ENCODE data around the gene KIAA0232.
"Not testable (repeated sequence)": the region's sequence is repeated elsewhere in the genome, so short reads cannot be mapped to it uniquely, and the experiment has no call there.

The KIAA0232 gene

DNA sequence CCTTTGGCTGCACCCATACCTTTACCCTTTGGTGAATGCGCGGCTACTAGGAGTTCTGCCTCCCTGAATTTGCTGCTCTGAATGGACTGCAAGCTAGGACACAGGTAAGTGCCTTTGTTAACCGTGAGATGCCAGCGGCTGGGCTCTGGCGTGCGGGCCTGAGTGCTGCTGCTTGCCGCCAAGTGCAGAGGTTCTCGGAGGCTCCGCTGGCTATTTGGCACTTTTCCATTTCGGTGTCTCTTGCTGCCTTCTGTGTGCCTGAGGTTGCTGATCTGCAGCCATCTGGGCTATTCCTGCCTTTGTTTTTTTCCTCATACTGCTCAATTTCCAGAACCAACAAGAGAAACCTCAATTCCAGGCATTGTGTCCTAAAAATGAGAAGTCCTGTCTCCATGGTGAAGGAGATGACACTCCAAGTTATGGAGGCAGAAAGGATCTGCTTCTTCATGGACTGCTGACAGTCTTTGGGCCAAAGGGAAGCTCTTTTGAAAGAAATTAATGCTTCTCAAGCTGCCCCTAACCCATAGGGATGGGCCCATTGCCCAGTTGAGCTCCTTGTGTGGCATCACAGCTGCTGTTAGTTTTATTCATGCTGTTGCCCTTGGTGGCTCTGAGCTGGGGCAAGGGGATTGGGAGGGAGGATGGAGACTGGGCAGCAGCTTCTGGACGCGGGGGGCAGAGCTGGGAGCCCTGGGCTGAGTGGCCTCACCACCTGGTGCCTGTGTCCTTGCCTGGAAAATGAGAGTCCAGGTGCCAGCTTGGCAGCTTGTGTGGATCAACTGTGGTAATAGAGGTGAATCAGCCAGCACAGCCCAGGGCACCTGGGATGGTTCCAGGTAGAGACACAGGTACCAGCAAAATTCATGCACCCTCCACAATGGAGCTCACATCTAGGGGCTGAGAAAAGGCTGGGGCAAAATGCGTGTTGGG lies 123.3 kb downstream of the KIAA0232 start:
- no peak for DNase-seq (ENCODE audit: low spot score)

DNA sequence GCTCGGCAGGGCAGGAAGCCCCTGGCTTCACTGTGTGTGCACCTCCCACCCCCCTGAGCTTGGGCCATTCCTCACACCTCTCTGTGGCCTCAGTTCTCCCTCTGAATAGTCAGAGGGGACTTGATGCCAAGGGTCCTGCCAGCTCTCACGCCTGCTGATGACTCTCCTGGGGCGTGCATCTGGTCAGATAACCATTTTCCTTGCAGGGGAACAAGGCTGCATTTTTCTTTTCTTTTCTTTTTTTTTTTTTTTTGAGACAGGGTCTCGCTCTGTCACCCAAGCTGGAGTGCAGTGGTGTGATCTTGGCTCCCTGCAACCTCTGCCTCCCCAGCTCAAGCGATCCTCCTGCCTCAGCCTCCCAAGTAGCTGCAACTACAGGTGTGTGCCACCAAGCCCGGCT lies 124.0 kb downstream of the KIAA0232 start:
- DNase-seq (ENCODE audit: low spot score), result not testable (repeated sequence)

DNA sequence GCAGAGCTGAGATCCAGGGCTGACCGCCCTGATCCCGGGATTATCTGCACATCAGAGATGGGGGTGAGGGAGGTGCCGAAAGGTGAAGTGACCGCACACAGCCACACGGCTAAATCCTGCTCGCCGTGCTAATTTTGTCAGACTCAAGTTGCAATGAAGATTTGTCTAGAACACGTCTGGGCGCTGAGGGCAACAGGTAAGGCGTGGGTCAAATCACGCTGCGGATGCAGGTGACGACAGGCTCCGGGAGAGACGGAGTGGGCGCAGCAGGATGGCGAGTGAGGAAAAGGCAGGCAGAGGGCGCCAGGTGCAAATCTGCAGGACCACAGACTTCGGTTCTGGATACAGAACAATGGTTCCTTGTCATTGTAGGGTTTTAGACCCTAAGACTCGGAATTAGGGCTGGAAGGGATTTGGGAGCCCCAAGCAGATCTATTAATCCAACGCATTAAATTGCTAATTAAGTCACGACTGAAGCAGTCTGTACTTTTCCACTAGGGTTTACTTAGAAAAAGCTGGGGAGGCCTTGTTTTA lies 125.2 kb downstream of the KIAA0232 start:
- DNase-seq (ENCODE audit: low spot score), result no peak

DNA sequence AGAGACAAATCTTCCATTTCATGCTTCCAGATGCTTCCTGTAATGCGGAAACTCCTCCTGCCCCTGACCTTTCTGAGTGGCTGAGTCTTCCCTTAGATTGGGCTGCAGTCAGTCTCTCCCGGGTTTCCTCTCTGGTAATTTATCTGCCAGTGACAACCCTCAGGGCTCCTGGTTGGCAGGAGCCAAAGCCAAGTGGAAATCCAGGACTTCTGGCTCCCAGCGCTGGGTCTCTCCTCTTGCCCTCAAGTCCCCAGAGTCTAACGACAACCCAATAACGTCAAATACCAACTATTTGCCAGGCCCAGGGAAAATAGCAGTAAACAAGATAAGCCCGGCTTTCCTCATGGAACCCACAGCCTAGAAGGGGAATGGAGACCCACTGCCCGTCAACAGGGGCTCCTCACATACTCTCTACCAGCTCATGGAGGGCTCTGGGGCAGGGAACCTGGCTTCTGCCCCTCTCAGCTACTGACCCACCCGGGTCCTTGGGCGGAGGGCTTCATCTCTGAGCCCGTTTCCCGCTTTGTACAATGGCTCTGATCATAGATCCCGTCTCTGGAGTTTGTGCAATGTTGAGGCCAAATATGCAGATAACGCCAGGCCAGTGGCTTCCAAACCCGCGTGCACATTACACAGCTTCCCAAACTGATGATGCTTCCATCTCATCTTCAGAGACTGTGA lies 126.0 kb downstream of the KIAA0232 start:
- no peak for DNase-seq (ENCODE audit: low spot score)

DNA sequence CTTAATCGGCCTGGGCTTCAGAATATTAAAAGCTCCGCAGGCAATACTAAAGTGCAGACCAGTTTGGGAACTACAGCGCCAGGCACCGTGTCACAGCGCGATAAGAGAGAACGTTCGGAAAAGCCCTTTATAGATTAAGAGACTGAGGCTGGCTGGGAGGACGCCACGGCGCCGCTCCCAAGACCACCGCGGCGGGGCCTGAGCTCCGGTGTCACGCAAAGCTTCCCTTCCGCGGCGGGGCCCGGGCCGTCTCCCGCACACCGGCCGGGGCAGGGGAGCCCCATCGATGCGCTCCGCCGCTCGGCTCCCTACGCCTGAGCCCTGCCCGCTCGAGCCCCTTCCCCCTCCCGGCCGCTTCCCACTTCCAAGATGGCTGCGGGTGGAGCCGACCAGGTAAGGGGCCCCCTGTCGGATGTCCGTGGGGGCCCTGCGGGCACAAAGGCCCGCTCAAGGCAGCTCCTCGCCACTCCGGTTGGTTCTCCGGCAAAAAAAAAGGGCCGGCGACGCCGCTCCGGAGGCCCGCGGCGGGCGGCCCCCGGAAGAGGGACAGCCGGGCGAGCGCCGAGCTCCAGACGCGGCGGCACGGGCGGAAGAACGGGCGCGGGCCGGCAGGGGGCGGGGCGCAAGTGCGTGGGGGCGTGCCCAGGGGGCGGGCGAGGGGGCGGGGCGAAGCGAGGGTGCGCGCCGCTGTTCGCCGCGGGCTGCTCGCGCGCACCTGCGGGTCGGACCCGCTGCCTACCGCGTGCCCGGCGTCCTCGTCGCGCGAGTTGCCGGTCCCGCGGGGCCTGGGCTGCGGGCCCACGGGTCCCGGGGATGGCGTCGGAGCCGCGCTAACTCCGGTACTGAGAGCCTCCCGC lies 126.8 kb downstream of the KIAA0232 start, which contains the start of gene TBC1D14:
TBC1D14 (plus strand) TSS at position 714 of the 857 bp plus-strand sequence. CDS start 13,564 bp downstream, outside the sequence.
- DNase-seq (ENCODE audit: low spot score), result peak; percentile 83

DNA sequence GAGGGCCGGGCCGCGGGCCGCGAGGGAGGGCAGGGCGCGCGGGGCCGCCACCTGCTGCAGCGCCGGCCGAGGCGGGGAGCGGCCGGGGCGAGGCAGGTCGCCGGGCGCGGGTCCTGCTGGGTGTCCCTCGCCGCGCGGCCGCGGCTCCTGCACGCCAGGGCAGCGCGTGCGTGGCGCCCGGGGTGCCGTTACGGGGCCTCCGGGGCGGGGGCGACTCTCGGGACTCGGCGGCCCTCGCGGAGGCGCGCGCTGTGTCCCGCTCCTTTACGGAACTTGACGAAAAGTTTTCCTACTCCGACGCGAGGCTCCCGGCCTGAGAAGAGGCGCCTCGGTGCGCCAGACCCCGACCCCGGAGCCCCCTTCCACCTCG lies 127.4 kb downstream of the KIAA0232 start:
- no peak for DNase-seq (ENCODE audit: low spot score)

DNA sequence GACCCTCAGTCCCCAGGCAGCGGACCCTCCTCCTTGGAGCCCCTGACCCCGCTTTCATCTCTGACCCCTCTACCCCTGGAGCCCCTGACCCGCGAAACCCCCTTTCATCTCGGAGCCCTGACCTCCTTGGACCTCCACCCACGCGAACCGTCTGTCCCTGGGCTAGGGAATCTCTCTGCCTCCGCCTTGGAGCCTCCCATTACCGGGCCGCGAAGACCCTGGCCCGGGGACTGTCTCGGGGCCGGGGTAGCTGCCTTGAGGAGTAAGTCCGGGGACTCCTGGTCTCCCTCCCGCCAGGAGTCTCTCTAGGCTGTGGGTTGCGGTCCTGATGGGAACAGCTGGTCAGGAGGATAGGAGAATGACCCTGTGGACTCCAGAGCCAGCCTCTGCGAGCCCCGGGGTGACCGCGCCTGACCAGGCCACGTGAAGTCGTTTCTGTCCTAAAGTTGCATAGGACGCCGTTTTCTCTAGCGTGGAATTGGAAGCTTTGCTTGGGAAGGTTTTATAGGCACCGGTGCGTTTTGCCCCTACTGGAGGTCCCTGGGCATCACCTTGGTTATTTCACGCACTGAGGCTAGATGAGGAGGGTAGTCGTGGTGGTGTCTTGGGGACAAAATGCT lies 127.9 kb downstream of the KIAA0232 start:
- DNase-seq (ENCODE audit: low spot score), result peak; percentile 44

DNA sequence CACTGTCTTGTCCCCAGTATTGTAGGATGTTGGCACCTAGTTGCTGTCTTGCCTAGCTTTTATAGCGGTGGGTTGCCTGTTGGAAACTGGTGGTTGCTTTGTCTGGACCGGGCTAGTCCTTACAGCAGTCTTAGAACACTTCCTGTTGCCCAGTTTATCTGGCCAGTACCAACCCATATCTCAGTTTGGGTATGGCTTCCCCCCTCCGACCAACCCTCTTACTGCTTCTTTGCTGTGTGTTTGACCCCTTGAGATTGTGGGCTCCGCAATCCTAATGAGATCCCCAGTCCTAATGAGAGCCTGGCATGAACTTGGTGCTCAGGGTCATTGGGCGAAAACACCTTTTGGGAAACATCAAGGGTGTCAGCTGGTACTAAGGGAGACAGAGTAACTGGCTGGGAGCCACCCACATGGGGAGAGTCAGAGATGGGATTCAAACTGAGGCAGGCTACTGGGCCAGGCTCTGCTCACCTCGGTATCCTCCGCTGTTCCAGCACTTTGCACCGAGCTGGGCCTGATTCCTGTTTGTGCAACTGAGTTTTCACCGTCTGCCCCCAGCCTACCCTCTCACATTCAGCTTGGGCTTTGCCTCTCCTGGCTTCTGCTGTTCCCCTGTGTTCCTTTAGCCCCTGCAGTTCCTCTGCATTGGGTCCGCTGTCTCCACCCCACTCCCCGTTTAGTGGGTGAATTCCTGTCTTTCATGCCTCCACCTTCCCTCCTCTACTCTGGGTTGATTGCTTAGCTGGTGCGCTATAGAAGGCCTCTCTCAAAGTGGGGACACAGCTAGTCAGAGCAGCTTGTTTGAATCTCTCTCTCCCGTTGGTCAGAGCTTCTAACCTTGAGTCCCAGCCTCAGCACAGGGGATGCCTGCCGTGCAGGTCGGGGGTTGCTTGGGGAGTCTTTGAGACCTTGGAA lies 128.7 kb downstream of the KIAA0232 start:
- DNase-seq (ENCODE audit: low spot score), result no peak

DNA sequence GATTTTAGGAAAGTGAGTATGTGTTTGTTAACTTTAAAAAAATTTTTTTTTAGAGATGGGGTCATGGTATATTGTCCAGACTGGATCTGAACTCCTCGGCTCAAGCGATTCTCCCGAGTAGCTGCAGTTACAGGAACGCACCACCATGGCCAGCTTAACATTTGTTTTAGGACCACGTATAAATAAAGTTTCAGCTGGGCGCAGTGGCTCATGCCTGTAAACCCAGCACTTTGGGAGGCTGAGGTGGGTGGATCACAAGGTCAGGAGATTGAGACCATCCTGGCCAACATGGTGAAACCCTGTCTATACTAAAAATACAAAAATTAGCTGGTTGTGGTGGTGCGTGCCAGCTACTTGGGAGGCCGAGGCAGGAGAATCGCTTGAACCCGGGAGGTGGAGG lies 129.4 kb downstream of the KIAA0232 start:
- not testable (repeated sequence) for DNase-seq (ENCODE audit: low spot score)

DNA sequence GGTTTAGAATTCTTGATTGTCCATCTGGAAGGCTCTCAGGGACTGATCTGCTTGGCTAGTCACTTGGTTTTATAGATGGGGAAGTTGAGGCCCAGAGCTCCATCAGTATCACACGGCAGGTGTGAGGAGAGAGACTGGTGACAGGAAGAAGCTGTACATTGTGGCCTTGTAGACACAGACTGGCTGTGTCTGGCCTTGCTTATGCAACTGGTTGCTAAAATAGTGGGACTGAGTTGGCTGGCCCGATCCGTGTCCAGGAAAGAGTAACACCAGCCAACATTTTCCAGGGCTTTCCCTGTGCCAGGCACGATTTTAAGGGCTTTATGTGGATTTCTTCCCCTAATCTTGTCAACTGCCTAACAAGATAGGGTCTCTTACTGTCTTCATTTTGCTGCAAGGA lies 129.9 kb downstream of the KIAA0232 start:
- no peak for DNase-seq (ENCODE audit: low spot score)

DNA sequence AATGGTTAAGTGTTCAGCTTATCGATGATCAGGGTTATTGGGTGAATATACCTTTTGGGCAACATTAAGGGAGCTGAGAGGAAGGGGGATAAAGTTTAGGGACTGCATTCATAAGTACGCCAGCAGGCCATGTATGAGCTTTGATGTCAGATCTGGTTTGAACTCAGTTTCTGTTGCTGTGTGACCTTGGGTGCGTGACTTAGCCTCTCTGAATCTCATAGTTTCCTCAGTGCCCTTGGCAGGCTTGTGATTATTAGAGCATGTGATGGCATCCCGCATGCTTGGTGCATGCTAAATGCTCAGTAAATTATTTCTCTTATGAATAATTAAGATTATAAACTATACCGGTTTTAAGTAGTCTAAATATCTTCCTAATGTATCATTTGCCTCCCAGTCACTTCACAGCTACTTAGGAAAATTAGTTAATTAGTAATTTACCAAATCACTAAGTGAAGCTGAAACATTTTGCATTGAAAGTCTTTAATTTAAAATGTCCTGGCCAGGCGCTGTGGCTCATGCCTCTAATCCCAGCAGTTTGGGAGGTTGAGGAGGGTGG lies 130.9 kb downstream of the KIAA0232 start:
- DNase-seq (ENCODE audit: low spot score), result no peak

DNA sequence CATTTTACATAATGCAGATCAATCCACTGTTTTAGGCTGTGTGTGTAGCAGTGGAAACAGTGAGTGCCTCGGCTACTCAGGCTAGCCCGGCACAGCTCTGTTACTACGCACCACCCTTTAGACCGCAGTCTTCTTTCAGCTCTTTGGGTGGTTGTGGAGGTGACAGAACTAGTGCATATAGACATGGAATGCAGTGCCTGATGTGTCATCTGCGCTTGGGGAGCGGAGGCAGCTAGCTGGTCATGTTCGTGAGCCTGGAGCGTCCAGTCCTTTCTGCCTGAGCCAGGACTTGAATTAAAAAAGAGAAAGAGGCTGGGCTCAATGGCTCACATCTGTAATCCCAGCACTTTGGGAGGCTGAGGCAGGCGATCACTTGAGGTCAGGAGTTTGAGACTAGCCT lies 131.9 kb downstream of the KIAA0232 start:
- DNase-seq (ENCODE audit: low spot score), result no peak

DNA sequence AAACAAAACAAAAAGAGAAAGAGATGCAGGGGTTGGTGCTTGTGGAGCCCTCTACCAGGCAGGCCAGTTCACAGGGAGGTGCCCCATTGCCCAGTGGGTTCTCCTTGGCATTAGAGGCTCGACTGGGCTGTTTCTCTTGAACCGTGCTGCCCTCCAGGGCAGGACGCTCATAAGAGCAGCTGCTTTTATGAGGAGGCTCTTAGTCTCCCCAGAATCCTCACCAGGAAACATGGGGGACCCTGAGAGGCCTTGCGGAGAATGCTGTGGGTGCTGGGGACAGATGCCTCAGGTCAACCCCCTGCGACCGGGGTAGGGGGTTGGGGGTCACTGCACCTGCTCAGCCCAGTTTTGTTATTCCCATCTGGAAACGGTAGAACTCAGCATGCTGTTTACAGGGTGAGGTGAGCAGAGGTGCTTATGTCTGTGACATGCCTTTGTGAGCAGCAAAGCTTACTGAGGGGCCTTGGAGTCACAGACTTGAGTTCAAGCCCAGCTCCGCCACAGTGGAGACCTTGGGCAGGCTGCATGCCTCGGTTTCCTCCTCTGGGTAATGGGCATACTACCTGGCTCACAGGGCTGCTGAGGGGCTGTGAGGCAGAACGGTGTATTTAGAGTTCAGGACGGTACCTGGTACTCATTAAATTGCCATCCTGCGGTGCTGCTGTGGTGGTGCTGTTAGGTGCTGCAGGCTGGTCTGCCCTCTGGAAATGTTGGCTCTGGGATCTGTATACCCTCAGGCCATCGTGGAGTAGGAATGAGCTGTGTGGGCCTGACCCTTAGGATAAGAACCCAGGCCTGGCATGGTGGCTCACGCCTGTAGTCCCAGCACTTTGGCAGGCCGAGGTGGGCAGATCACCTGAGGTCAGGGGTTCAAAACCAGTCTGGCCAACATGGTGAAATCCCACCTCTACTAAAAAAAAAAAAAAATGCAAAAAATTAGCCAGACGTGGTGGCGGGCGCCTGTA lies 132.8 kb downstream of the KIAA0232 start:
- no peak for DNase-seq (ENCODE audit: low spot score)

DNA sequence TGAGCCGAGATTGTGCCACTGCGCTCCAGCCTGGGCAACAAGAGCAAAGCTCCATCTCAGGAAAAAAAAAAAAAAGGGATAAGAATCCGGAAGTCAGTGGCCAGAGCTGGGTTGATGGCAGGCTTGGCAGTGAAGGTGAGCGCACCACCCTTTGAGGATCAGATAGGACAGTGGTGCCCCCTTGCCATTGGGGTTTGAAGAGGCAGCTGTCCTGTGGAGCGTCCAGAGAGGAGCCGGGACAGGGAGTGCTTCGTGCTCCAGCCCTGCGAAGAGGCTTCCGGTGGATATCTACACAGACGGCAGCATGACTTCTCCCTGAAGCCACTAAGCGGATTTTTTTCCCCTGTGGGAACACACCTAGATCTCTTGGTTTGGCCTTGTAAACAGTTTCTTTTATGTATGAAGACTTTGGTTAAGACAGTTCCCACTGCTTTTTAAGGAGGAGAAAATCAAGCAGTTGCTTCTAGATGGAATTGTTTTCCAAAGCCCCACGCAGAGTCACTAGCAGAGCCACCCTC lies 133.6 kb downstream of the KIAA0232 start:
- no peak for DNase-seq (ENCODE audit: low spot score)

DNA sequence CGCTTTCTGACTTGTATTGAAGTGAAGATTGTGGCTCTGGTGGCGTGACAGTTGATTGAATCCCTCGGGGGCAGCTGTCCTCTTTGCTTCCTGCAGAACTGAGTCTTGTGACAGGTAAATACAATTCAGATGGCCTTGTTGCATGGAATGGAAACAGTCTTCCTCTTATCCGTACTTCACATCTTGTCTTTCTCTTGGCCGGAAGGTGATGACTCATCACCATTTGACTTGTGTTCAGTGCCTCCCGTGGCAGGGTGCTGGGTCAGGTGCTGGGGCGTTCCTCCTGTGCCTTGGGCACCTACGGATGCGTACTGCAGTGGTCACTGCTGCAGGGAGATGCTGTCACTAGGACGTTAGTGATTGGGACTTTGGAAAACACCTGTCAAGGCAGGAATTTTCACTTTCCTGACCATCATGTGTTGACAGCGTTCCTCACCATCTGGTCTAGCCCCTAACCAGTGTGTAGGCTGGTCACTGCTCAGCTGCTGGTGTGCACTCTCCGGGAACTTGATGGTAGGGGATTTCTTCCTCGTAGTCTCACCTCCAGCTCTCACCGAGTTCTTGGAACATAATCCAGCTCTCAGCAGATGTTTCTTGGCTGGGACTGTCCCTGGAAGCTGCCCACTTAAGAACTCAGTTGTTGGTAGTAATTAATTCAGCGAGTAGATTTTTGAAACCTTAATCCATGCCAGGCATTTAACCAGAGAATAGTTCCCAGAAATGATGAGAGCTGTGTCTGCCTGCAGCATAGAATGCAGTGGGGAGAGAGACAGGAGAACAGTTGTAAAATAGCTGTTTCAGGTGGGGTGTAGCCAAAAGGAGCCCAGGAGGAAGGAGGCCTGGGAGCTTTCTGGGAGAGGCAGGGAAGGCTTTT lies 134.3 kb downstream of the KIAA0232 start:
- peak; percentile 86 for DNase-seq (ENCODE audit: low spot score)

DNA sequence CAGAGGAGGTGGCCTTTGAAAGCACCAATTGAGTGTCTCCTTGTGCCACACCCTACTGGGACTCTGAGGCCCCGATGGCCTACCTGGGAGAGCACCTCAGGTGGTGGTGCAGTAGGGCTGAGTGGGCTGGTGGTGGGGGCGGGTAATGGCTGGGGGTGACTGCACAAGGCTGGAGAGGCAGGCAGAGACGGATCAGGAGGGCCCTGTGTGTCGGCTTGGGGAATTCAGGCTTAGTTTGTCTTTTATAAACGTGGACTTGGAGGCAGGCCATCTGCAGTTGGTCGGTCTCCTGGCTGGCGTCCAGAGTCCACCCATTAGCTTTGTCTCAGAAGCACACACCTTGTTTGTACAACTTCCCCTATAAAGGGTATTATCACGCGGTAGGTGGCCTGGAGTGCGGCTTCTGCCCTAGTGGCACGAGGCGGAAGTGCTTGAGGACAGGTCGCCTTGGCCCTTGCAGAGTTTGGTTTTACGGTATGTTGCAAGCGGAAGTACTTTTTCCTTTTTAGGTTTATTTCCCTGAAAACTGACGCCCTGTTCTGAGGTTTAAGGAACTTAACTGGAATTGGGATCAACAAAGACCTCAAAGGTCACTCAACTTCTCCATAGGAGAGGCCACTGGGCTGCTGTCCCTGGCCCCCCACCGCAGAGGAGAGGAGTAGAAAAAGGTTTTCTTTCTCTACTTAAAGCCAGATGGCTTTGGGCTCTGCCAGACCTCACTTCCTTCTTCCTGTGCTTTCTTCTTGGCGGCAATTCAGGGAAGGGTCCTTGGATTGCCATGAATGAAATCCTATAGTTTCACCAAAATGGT lies 135.1 kb downstream of the KIAA0232 start:
- peak; percentile 71 for DNase-seq (ENCODE audit: low spot score)

DNA sequence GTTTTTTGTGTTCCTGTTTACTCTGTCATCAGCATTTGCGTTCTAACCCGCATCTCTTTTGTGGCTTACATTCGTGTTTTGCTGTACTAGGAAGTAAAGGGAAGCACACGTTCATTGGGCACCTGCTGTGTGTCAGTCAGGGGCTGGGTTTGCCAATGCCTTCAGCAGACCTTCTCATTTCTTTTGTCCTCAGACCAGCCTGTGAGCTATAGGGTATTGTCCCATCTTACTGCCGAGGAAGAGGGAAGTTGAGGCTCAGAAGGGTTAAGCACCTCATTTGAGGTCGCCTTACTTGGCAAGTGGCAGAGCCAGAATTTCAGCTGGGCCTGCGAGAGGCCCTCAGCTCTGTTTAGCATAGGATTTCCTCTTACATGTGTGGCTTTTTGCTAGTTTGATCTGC lies 135.8 kb downstream of the KIAA0232 start:
- no peak for DNase-seq (ENCODE audit: low spot score)

Measured in hematopoietic multipotent progenitor cell treated with erythropoietin and hydrocortisone succinate and interleukin-3 and kit ligand, for 15 days (in vitro differentiated cells).